Measurements from ENCODE around the gene RHEX. TPM values are rescaled to one million over a fixed set of nuclear protein-coding genes. Genes with fewer than 3 reads are reported as not detected.

Gene RHEX
- total and polyA plus RNA-seq, 2 donors (not counting 1 experiment from before 2014, with no cell fraction given), result not detected

GRCh38 chr1:206029484-206029883 lies 23.5 kb upstream of the RHEX start:
- Histone ChIP-seq H4K20me1 (ENCODE audit: control insufficient read depth, extremely low read depth, insufficient read depth, low read length) (no peaks in the 10 kb centered on the region), H3K27ac (ENCODE audit: insufficient read depth, low read length) (no peak overlapping the region), H3K9me3 (ENCODE audit: control insufficient read depth, insufficient read depth, low read depth, low read length) (no peaks in the 10 kb centered on the region), H2AFZ (ENCODE audit: low read length) (no peak overlapping the region), H3K9ac (ENCODE audit: insufficient read depth, low read length) (no peak overlapping the region), H3K4me3 (replicated peaks in 1 of 4; ENCODE audit: control extremely low read depth in 1 of 4, insufficient read depth in 1 of 4, low read depth in 3 of 4, low read length in 4 of 4) (no peak overlapping the region), H3K4me2 (ENCODE audit: extremely low read depth, insufficient read depth, low read length) (no peak overlapping the region), H3K36me3 (ENCODE audit: control insufficient read depth, insufficient read depth, low read length) (no peaks in the 10 kb centered on the region), H3K79me2 (ENCODE audit: control insufficient read depth, insufficient read depth, low read length) (no peaks in the 10 kb centered on the region), H3K4me1 (ENCODE audit: control insufficient read depth, extremely low read depth, insufficient read depth, low read length) (no peaks in the 10 kb centered on the region), H3K27me3 (ENCODE audit: control insufficient read depth, insufficient read depth, low read length) (peaks cover 11% of the 10 kb centered on the region)
- peak; percentile 25 to 50 for DNase-seq (ENCODE audit: low read depth in 2 of 2)
- TF ChIP-seq EZH2 (IDR thresholded peaks at IDR 0.05; ENCODE audit: low read length, missing control alignments), result no peak
- TF ChIP-seq, protein P1, sequence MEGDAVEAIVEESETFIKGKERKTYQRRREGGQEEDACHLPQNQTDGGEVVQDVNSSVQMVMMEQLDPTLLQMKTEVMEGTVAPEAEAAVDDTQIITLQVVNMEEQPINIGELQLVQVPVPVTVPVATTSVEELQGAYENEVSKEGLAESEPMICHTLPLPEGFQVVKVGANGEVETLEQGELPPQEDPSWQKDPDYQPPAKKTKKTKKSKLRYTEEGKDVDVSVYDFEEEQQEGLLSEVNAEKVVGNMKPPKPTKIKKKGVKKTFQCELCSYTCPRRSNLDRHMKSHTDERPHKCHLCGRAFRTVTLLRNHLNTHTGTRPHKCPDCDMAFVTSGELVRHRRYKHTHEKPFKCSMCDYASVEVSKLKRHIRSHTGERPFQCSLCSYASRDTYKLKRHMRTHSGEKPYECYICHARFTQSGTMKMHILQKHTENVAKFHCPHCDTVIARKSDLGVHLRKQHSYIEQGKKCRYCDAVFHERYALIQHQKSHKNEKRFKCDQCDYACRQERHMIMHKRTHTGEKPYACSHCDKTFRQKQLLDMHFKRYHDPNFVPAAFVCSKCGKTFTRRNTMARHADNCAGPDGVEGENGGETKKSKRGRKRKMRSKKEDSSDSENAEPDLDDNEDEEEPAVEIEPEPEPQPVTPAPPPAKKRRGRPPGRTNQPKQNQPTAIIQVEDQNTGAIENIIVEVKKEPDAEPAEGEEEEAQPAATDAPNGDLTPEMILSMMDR (conservative IDR thresholded peaks at IDR 0.05 in 1 of 2, IDR thresholded peaks at IDR 0.05 in 1 of 2; ENCODE audit: low read depth in 1 of 2, low read length in 2 of 2), result no peak

DNA sequence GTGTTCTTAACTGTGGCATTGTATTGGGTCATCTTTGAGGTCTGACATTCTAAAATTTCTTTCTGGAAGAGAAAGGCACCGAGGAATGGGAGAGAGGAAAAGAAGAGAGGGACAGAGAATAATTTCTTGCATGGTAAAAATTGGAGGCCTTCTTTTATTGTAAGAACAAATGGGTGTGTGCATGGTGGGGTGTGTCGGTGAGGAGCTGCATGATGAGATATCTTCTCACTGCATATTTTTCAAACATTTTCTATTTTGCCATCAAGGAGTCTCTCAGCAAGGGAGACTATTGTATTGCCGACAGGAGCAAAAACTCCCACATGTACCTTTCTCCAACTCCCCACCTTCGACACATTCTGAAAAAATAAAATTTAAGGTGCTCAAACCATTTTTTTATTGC lies 22.8 kb upstream of the RHEX start:
- no peak overlapping the region for H2AFZ ChIP-seq (ENCODE audit: low read length)
- no peaks in the 10 kb centered on the region for H4K20me1 ChIP-seq (ENCODE audit: control insufficient read depth, extremely low read depth, insufficient read depth, low read length)
- H3K79me2 ChIP-seq (ENCODE audit: control insufficient read depth, insufficient read depth, low read length), result no peaks in the 10 kb centered on the region
- DNase-seq (ENCODE audit: low read depth in 2 of 2), result no peak
- H3K9ac ChIP-seq (ENCODE audit: insufficient read depth, low read length), result no peak overlapping the region
- H3K4me1 ChIP-seq (ENCODE audit: control insufficient read depth, extremely low read depth, insufficient read depth, low read length), result no peaks in the 10 kb centered on the region
- H3K4me2 ChIP-seq (ENCODE audit: extremely low read depth, insufficient read depth, low read length), result no peak overlapping the region
- H3K9me3 ChIP-seq (ENCODE audit: control insufficient read depth, insufficient read depth, low read depth, low read length), result no peaks in the 10 kb centered on the region
- TF ChIP-seq EZH2 (IDR thresholded peaks at IDR 0.05; ENCODE audit: low read length, missing control alignments), result no peak
- TF ChIP-seq, protein P1 (conservative IDR thresholded peaks at IDR 0.05 in 1 of 2, IDR thresholded peaks at IDR 0.05 in 1 of 2; ENCODE audit: low read depth in 1 of 2, low read length in 2 of 2), result no peak
- H3K27me3 ChIP-seq (ENCODE audit: control insufficient read depth, insufficient read depth, low read length), result peaks cover 16% of the 10 kb centered on the region
- H3K4me3 ChIP-seq (replicated peaks in 1 of 4; ENCODE audit: control extremely low read depth in 1 of 4, insufficient read depth in 1 of 4, low read depth in 3 of 4, low read length in 4 of 4), result no peak overlapping the region
- H3K27ac ChIP-seq (ENCODE audit: insufficient read depth, low read length), result no peak overlapping the region
- no peaks in the 10 kb centered on the region for H3K36me3 ChIP-seq (ENCODE audit: control insufficient read depth, insufficient read depth, low read length)

DNA sequence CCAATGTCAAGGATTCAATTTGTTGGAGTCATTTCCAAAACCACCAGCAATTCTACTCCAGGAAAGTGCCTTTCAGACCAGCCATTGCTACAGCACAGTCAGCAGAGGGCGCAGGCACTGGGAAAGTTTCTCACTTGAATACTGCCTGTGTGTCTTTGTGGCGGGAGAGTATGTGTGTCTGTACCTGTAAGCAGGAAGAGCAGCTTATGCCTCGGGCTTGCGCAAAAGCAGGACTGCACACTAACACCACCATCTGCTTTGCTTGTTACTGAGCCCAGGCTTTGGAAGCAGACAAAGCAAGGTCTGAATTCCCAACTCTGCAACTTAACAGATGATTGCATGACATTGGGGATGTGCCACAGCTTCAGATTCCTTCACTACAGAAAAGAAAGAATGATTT lies 22.3 kb upstream of the RHEX start:
- Histone ChIP-seq H3K79me2 (ENCODE audit: control insufficient read depth, insufficient read depth, low read length) (no peaks in the 10 kb centered on the region), H3K27me3 (ENCODE audit: control insufficient read depth, insufficient read depth, low read length) (peaks cover 20% of the 10 kb centered on the region), H2AFZ (ENCODE audit: low read length) (no peak overlapping the region), H3K4me1 (ENCODE audit: control insufficient read depth, extremely low read depth, insufficient read depth, low read length) (no peaks in the 10 kb centered on the region), H3K36me3 (ENCODE audit: control insufficient read depth, insufficient read depth, low read length) (no peaks in the 10 kb centered on the region), H3K9ac (ENCODE audit: insufficient read depth, low read length) (no peak overlapping the region), H3K27ac (ENCODE audit: insufficient read depth, low read length) (no peak overlapping the region), H3K4me3 (replicated peaks in 1 of 4; ENCODE audit: control extremely low read depth in 1 of 4, insufficient read depth in 1 of 4, low read depth in 3 of 4, low read length in 4 of 4) (no peak overlapping the region), H4K20me1 (ENCODE audit: control insufficient read depth, extremely low read depth, insufficient read depth, low read length) (no peaks in the 10 kb centered on the region), H3K4me2 (ENCODE audit: extremely low read depth, insufficient read depth, low read length) (no peak overlapping the region), H3K9me3 (ENCODE audit: control insufficient read depth, insufficient read depth, low read depth, low read length) (no peaks in the 10 kb centered on the region)
- TF ChIP-seq, protein P1 (conservative IDR thresholded peaks at IDR 0.05 in 1 of 2, IDR thresholded peaks at IDR 0.05 in 1 of 2; ENCODE audit: low read depth in 1 of 2, low read length in 2 of 2), result peak; percentile 95 to 97
- TF ChIP-seq EZH2 (IDR thresholded peaks at IDR 0.05; ENCODE audit: low read length, missing control alignments), result no peak
- peak; percentile 58 to 64 for DNase-seq (ENCODE audit: low read depth in 2 of 2)
